B cell (primary cell): ENCODE measurements around the gene CCNC. TPM values are rescaled to one million over a fixed set of nuclear protein-coding genes. Genes with fewer than 3 reads are reported as not detected.

ENCODE experiments used
- ATAC-seq: fragments of 200-7000 bp; cut with Tn5 transposase; one replicate; pipeline ENCODE4 v1.10.0; 2021; ENCODE audit warnings: low read depth, mild to moderate bottlenecking, moderate number of reproducible peaks, moderate library complexity
- CTCF ChIA-PET: fragments of 350-600 bp; sonication (Branson Sonifier 250); formaldehyde crosslinking; loops from one replicate; lab custom pipeline; 2021; ENCODE audit warnings: antibody characterized with exemption, inconsistent platforms; lab: Charles Lee
- POLR2A ChIA-PET: fragments of 350-600 bp; sonication (Branson Sonifier 250); formaldehyde crosslinking; loops from one replicate; lab custom pipeline; 2021; ENCODE audit warnings: antibody characterized with exemption; lab: Charles Lee
- DNase-seq: peaks from one replicate; pipeline ENCODE4 v3.0.0; 2013
- H2AFZ ChIP-seq: 2 replicates; pipeline ENCODE4 v1.6.1; 2012; ENCODE audit warnings: mild to moderate bottlenecking, low read depth, low read length; ENCODE audit not compliant: insufficient read depth, poor library complexity, severe bottlenecking
- H3K27ac ChIP-seq, 2 donors: 1 replicate in 1 of 2; 2 replicates in 1 of 2; pipeline ENCODE4 v1.5.1; 2012 to 2013; ENCODE audit warnings: low read length in 2 of 2, mild to moderate bottlenecking in 2 of 2, moderate library complexity in 1 of 2
- H3K27me3 ChIP-seq, 4 experiments: fragments of 200-600 bp in 1 of 4; sonication (generic) in 1 of 4; replicated peaks in 1 of 4; 1 replicate in 2 of 4; 2 replicates in 2 of 4; pipeline versions ENCODE4 v1.6.1 to v1.7.0; 2013 to 2016; ENCODE audit warnings: low read length in 3 of 4, mild to moderate bottlenecking in 2 of 4, mixed read lengths in 1 of 4, moderate library complexity in 1 of 4; ENCODE audit not compliant: insufficient read depth in 4 of 4, control insufficient read depth in 3 of 4; ENCODE audit errors: control extremely low read depth in 1 of 4
- H3K36me3 ChIP-seq, 2 experiments: replicated peaks in 1 of 2; 1 replicate in 1 of 2; 2 replicates in 1 of 2; pipeline versions ENCODE4 v1.6.1 to v1.7.1; 2013; ENCODE audit warnings: low read length in 1 of 2; ENCODE audit not compliant: insufficient read depth in 2 of 2, control insufficient read depth in 1 of 2; ENCODE audit errors: control extremely low read depth in 1 of 2, extremely low read depth in 1 of 2
- H3K4me1 ChIP-seq, 2 donors: fragments of 200-600 bp in 1 of 2; sonication (generic) in 1 of 2; 1 replicate in 1 of 2; 2 replicates in 1 of 2; pipeline versions ENCODE4 v1.5.1 to v1.6.1; 2013 to 2017; ENCODE audit warnings: low read length in 2 of 2; ENCODE audit not compliant: control insufficient read depth in 2 of 2, insufficient read depth in 2 of 2
- H3K4me2 ChIP-seq: replicated peaks from 2 replicates; pipeline ENCODE3; 2012; ENCODE audit warnings: mild to moderate bottlenecking, low read depth, low read length; ENCODE audit not compliant: poor library complexity, severe bottlenecking
- H3K4me3 ChIP-seq, 5 experiments: fragments of 200-600 bp in 1 of 5; sonication (generic) in 1 of 5; 1 replicate in 3 of 5; 2 replicates in 2 of 5; pipeline versions ENCODE4 v1.5.1 to v1.7.0; 2011 to 2016; ENCODE audit warnings: low read length in 4 of 5, mild to moderate bottlenecking in 4 of 5, low read depth in 2 of 5, control low read depth in 1 of 5, moderate library complexity in 1 of 5; ENCODE audit not compliant: insufficient read depth in 1 of 5; ENCODE audit errors: control extremely low read depth in 1 of 5, extremely low read depth in 1 of 5
- H3K79me2 ChIP-seq: fragments of 200-600 bp; sonication (generic); one replicate; pipeline ENCODE4 v1.6.0; 2016; ENCODE audit warnings: low read length; ENCODE audit not compliant: control insufficient read depth, insufficient read depth
- H3K9ac ChIP-seq: fragments of 200-600 bp; sonication (generic); 2 replicates; pipeline ENCODE4 v1.6.1; 2017; ENCODE audit warnings: mild to moderate bottlenecking, low read length, moderate library complexity
- H3K9me3 ChIP-seq, 3 donors: one replicate each; pipeline versions ENCODE4 v1.6.1 to v1.7.1; 2013; ENCODE audit warnings: low read length in 2 of 3; ENCODE audit not compliant: control insufficient read depth in 2 of 3, insufficient read depth in 1 of 3; ENCODE audit errors: control extremely low read depth in 1 of 3
- H4K20me1 ChIP-seq: 2 replicates; pipeline ENCODE4 v1.6.0; 2012; ENCODE audit warnings: mild to moderate bottlenecking, low read length; ENCODE audit not compliant: insufficient read depth, control insufficient read depth, poor library complexity, severe bottlenecking
- H3K27ac Mint-ChIP-seq: one replicate; pipeline ENCODE4 v1.8.0; 2021; ENCODE audit warnings: mixed read lengths
- H3K27me3 Mint-ChIP-seq: one replicate; pipeline ENCODE4 v1.8.0; 2021; ENCODE audit warnings: mixed read lengths
- H3K4me1 Mint-ChIP-seq: one replicate; pipeline ENCODE4 v1.8.0; 2021; ENCODE audit warnings: mixed read lengths
- H3K4me3 Mint-ChIP-seq: one replicate; pipeline ENCODE4 v1.8.0; 2021; ENCODE audit warnings: mixed read lengths
- H3K9me3 Mint-ChIP-seq: one replicate; pipeline ENCODE4 v1.8.0; 2022; ENCODE audit warnings: mixed read lengths; ENCODE audit not compliant: insufficient read depth
- CTCF ChIP-seq: fragments of 200-600 bp; IDR thresholded peaks from one replicate; pipeline ENCODE4 v1.8.0; 2022; ENCODE audit warnings: antibody characterized with exemption, mild to moderate bottlenecking
- EZH2 ChIP-seq: IDR thresholded peaks from 2 replicates; pipeline ENCODE4 v1.6.1; 2012; ENCODE audit warnings: borderline replicate concordance, low read depth, mild to moderate bottlenecking, moderate library complexity, low read length; ENCODE audit not compliant: insufficient read depth, poor library complexity, severe bottlenecking
- WGBS: methylation state at CpG from one replicate; pipeline ENCODE4 v1.1.5; 2013; ENCODE audit warnings: missing lambda C conversion rate; ENCODE audit not compliant: insufficient coverage; 5-methylcytosine and 5-hydroxymethylcytosine counted together
- intact Hi-C: fragments of 100-400 bp; cut with micrococcal nuclease; formaldehyde crosslinking; loops from one replicate; pipeline ENCODE4 v1.10.0; 2022
- polyA plus RNA-seq: library from polyadenylated mRNA; depleted of rRNA; stranded (reverse); fragments of >200 nt; gene quantifications from 2 replicates; pipeline ENCODE4 v1.2.3, GENCODE V29; 2012
- total RNA-seq, 2 donors: library from RNA; stranded (reverse); fragments of 120-200 nt in 1 of 2; gene quantifications; 1 replicate in 1 of 2; 2 replicates in 1 of 2; pipeline versions ENCODE4 v1.2.3 to v1.2.4, GENCODE V29; 2013 to 2022

CCNC gene
- total and polyA plus RNA-seq, 2 donors (not counting 1 experiment from before 2014, with no cell fraction given) = 12.5 to 45.1 TPM

GRCh38 chr6:99589290-99589672, 20.8 kb upstream of the CCNC start:
- Histone ChIP-seq H2AFZ (peak overlapping the region; percentile 88), H3K9me3 (peaks cover 0 to 15% (median 2%) of the 10 kb centered on the region in 3 donors), H3K27ac (no peak overlapping the region), H3K79me2 (no peaks in the 10 kb centered on the region), H3K4me1 (peaks cover 29 to 33% of the 10 kb centered on the region in 2 donors), H4K20me1 (no peaks in the 10 kb centered on the region), H3K9ac (peak overlapping the region; percentile 81), H3K36me3 (no peaks in the 10 kb centered on the region), H3K4me3 (peak overlapping the region; percentile 39 to 76 (median 58)), H3K4me2 (peak overlapping the region; percentile 100), H3K27me3 (peaks cover 5 to 55% (median 47%) of the 10 kb centered on the region in 4 experiments)
- peaks cover 30% of the 10 kb centered on the region for H3K4me1 Mint-ChIP-seq
- peak; percentile 10 for ATAC-seq
- H3K27ac Mint-ChIP-seq = peak overlapping the region; percentile 70
- WGBS = 2% methylated on average over 14 of the region's 21 CpGs
- H3K27me3 Mint-ChIP-seq = peaks cover 61% of the 10 kb centered on the region
- CTCF ChIA-PET = interaction anchor here (0.9 to 4.1 kb wide), 6 partner anchors 10 to 157 kb away, joined by 3 to 30 read pairs (median 6); no protein-coding TSS in a partner anchor
- intact Hi-C loops = loop anchor here (2.0 to 5.0 kb wide), 3 partner anchors 14 to 122 kb away; no protein-coding TSS in a partner anchor
- POLR2A ChIA-PET = interaction anchor here (1.0 kb wide), 1 partner anchor 21 kb away, joined by 3 read pairs; the partner anchor contains the start of gene CCNC
- peak; percentile 45 for DNase-seq
- TF ChIP-seq CTCF (no peak), EZH2 (no peak)
- H3K9me3 Mint-ChIP-seq = no peaks in the 10 kb centered on the region
- peak overlapping the region; percentile 92 for H3K4me3 Mint-ChIP-seq
